Suprapubic skin (tissue), 3 donors: Measurements from ENCODE around the gene LACRT.

Experiments
- POLR2AphosphoS5 ChIP-seq, 3 donors: sonication (generic); formaldehyde crosslinking; IDR thresholded peaks; one replicate each; pipeline ENCODE4 v1.6.1; 2017; ENCODE audit warnings: antibody characterized with exemption in 3 of 3
- TF ChIP-seq, protein P1 (sequence below), 2 donors: fragments of 200-600 bp in 1 of 2; fragments of 450-650 bp in 1 of 2; sonication (generic) in 1 of 2; IDR thresholded peaks; one replicate each; pipeline ENCODE4 v1.5.1; 2016 to 2019; ENCODE audit warnings: antibody characterized with exemption in 2 of 2, mild to moderate bottlenecking in 1 of 2, moderate library complexity in 1 of 2

GRCh38 chr12:54616933-54617680, 17.6 kb downstream of the LACRT start:
- TF ChIP-seq, protein P1, sequence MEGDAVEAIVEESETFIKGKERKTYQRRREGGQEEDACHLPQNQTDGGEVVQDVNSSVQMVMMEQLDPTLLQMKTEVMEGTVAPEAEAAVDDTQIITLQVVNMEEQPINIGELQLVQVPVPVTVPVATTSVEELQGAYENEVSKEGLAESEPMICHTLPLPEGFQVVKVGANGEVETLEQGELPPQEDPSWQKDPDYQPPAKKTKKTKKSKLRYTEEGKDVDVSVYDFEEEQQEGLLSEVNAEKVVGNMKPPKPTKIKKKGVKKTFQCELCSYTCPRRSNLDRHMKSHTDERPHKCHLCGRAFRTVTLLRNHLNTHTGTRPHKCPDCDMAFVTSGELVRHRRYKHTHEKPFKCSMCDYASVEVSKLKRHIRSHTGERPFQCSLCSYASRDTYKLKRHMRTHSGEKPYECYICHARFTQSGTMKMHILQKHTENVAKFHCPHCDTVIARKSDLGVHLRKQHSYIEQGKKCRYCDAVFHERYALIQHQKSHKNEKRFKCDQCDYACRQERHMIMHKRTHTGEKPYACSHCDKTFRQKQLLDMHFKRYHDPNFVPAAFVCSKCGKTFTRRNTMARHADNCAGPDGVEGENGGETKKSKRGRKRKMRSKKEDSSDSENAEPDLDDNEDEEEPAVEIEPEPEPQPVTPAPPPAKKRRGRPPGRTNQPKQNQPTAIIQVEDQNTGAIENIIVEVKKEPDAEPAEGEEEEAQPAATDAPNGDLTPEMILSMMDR (IDR thresholded peaks at IDR 0.05) = no peak
- no peak for TF ChIP-seq POLR2AphosphoS5 (IDR thresholded peaks at IDR 0.05)
